GM21526 (cell line): ENCODE results near the gene HOXA10.

Experiments
- ATAC-seq: cut with Tn5 transposase; IDR thresholded peaks from one replicate; pipeline ENCODE4 v1.9.1; 2021; ENCODE audit warnings: moderate library complexity; ENCODE audit not compliant: unreplicated experiment, low FRiP score

The HOXA10 gene

DNA sequence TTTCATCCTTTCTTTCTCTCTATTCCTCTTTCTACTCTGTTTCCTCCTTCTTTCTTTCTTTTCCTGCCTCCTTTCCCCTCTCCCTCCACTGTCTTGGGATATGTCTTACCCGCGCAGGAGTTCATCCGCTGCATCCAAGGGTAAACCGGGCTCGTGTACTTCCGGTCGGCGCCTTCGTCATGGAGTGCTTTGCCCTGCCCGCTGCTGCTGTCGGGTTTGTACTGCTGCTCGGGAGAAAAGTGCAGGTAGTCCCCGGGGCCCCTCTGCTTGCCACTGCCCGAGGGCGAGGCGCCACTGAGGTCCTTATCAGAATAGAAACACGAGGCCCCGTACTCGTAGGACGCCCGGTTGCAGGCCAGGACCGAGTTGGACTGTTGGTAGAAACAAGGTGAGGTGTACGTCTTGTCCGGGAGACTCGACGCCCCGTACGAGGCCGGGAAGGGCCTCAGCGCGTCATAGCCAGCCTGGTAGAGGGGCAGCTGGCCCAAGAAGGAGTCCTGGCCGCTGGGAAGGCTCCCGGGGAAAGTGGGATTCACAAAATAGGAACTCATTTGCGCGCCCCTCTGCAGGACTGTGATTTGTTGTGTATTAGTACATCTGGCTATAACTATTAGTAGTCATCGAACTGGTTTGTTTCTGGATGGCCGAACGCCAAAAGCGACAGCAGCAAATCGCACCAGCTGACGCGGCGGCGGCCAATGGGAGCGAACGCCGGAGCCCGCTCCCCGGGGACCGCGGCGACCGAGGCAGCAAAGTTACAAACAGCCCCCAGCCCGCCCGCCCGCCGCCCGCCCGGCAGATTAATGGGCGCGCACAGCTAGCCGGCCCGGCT, 26.7 kb downstream of the HOXA10 start, which contains the start of gene HOXA6:
TSS of gene HOXA6 (minus strand) at position 576 of the 832 bp plus-strand sequence. CDS start at position 551, 25 bp downstream.
- no peak for ATAC-seq

GRCh38 chr7:27146491-27147198, 27.5 kb downstream of the HOXA10 start:
- ATAC-seq = no peak

DNA sequence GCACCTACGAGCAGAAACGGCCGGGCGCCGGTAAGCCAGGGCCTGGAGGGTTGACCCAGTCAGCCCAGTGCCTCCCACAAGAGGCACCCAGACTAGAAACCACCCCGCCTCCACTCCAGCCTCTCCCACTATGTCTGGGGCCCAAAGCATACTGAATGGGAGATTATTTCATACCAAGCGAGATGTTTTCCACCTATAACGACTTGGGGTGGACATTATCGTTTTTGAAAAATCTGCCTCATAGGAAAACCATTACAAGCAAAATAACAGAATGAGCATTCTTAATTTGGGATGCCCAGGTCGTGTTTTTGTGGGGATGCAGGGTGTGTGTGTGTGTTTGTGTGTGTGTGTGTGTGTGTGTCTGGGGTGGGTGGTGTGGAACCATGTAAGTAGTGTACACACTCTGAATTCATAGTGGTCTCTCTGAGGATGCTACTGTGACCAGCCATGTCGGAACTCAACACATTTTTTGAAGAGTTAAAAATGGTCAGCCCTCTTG, 28.2 kb downstream of the HOXA10 start:
- no peak for ATAC-seq

- ATAC-seq = no peak
These were observed 28.8 kb downstream of the HOXA10 start for GRCh38 chr7:27145165-27145913.

GRCh38 chr7:27144781-27145164, 29.3 kb downstream of the HOXA10 start:
- no peak for ATAC-seq

DNA sequence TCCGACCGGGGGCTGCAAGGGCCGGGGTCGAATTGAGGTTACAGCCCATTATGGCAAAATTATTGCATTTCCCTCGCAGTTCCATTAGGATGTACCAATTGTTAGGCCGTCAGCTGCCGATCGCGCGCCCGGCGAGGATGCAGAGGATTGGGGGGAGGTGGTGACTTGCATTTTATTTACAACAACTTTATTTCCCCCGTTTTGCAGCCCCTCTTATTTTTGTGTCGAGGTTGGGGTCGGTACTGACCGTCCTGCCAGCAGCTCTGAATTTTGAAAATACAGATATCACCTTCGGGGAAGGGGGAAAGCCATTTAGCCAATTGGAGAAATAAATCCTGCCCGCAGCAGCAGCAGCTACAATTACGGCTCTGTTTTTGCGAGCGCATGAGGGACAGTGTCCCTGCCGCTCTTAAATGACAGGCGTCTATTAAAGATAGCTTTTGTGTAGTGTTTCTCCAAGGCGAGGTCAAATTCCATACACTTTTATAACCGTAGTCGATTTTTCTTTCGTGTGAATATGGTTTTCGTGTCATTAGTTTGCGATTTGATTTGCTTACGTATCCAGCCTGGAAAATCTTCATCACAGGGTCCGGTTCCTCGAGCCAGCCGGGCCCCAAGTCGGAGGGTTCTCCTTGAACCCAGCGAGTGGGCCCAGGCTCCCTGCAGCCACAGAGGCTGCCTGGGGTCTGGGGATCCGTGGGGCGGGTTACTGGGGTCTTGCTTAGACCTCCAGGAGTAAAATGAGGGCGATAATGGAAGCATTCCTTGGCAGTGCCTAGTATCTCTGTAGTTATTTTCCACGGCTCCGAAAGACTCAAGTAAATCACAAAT, 30.0 kb downstream of the HOXA10 start:
- no peak for ATAC-seq

DNA sequence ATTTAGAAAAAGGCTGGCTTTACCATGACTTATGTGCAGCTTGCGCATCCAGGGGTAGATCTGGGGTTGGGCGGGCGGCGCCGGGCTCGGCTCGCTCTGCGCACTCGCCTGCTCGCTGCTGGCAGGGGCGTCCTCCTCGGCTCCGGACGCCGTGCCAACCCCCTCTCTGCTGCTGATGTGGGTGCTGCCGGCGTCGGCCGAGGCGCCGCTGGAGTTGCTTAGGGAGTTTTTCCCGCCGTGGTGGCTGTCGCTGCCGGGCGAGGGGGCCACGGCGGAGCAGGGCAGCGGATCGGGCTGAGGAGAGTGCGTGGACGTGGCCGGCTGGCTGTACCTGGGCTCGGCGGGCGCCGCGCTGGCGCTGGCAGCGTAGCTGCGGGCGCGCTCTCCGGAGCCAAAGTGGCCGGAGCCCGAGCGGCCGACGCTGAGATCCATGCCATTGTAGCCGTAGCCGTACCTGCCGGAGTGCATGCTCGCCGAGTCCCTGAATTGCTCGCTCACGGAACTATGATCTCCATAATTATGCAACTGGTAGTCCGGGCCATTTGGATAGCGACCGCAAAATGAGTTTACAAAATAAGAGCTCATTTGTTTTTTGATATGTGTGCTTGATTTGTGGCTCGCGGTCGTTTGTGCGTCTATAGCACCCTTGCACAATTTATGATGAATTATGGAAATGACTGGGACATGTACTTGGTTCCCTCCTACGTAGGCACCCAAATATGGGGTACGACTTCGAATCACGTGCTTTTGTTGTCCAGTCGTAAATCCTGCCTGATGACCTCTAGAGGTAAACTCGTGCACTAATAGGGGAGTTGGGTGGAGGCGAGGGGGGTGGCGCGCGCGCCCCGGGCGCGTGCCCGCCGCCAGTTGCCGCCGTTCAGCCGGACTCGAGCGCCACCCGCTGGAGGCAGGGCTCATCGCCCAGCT, 30.8 kb downstream of the HOXA10 start, which contains the start of gene HOXA5:
TSS of gene HOXA5 (minus strand) at position 659 of the 927 bp plus-strand sequence. CDS start at position 585, 74 bp downstream.
- ATAC-seq = no peak

DNA sequence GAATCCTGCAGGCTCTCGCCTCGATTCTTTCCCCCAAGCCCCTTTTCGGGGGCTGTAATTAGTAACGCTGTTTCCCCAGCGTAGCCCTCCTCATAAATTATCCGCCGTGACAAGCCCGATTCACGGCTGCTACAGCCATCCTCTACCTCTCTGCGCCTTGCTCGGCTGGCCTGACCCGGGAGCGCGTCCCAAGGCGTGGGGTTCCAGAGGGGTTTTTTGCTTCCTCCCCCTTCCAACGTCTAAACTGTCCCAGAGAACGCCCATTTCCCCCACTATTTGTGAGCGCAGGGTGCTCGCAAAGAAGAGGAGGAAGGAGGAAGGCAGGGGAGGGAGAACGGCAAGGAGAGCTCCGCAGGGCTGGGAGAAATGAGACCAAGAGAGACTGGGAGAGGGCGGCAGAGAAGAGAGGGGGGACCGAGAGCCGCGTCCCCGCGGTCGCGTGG, 31.5 kb downstream of the HOXA10 start:
- ATAC-seq = no peak

GRCh38 chr7:27141923-27142579, 32.1 kb downstream of the HOXA10 start:
- no peak for ATAC-seq

- ATAC-seq = no peak
These were observed 32.8 kb downstream of the HOXA10 start for GRCh38 chr7:27141137-27141922.

- no peak for ATAC-seq
These were observed 33.8 kb downstream of the HOXA10 start for GRCh38 chr7:27140126-27140857.

DNA sequence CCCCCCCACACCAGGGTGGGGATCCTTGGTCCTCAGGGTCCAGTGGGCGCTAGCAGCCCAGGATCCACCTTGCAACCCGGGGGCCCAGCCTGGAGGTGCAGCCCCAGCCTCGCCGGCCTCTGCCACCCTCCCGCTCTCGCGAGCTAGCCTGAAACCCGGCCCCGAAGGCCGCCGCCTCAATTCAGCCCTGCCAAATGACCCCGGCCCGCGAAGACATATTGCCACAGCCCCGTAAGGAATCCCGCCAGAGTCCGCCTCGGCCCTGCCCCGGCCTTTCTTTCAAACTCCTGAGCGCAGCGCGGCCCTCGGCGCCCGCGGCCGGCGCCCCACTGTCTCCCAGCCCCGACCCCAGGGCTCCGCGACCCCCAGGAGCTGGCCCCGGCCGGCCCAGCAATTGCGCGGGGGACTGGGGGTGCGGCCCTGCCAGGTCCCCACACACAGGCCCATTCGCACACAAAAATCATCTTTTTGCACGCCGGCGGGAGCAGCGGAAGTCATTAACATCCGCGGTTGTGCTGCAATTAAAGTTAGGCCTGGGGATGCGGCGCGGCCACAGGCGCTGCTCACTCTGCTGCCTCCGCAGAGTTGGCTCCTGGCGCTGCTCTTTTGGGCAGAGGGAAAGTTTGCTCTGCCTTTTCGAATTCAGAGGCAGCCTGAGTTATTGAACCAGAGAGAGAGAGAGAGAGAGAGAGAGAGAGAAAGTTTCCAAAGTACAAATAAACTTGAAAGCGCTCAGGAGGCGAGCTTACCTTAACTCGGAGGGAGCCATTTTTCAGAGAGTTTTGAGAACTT, 34.6 kb downstream of the HOXA10 start:
- ATAC-seq = no peak

- ATAC-seq = no peak
These were observed 35.2 kb downstream of the HOXA10 start for GRCh38 chr7:27138985-27139333.

GRCh38 chr7:27138472-27138871, 35.6 kb downstream of the HOXA10 start:
- no peak for ATAC-seq

GRCh38 chr7:27137640-27138315, 36.3 kb downstream of the HOXA10 start:
- no peak for ATAC-seq

- no peak for ATAC-seq
These were observed 39.7 kb downstream of the HOXA10 start for GRCh38 chr7:27134392-27134791.
